Stimulated activated naive CD4-positive, alpha-beta T cell treated with Interleukin-2 at 50 U/mL for 16 hours (primary cell): ENCODE results near the gene UBTF.

ENCODE experiments used
- DNase-seq: peaks from one replicate; lab custom pipeline; 2025; lab: John Stamatoyannopoulos, UW

The UBTF gene

DNA sequence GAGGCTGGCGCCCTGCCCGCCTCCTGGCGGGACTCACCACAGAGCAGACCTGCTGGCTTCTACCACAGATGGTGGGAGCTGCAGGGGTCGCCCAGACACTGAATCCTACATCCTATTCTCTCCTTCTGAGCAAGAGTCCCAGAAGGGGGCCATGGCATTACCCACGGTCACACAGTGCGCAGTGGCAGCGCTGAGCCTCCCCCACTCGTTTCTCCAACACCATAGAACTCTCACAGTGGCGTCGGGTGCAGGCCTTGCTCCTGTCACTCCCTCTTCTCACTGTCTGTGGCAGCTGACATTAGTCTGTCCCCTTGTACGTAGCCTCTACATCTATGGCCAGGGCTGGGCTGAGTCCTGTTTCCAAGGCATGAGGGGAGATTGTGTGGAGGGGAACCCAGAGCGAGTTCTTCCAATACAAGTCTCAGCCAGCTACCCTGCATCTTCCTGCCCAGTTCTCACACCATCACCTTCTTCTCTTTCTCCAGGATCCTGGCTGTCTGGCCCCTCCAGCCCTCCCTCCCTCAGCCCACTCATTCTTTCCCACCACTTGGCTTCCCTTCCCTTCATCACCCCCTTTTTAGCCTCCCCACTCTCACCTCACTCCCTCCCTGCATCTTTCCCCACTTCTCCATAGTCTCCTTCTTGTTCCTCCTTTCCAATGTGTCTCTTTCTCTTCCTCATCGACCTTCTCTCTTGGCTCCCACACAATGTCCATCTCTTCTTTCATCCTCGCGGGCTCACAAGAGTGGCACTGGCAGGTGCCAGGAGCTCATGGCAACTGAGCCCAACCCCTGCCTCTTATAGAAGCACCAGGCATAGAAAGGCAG lies 5.9 kb downstream of the UBTF start:
- DNase-seq, result no peak

- DNase-seq, result no peak
Measured at GRCh38 chr17:44212507-44213402, 6.7 kb downstream of the UBTF start.

DNA sequence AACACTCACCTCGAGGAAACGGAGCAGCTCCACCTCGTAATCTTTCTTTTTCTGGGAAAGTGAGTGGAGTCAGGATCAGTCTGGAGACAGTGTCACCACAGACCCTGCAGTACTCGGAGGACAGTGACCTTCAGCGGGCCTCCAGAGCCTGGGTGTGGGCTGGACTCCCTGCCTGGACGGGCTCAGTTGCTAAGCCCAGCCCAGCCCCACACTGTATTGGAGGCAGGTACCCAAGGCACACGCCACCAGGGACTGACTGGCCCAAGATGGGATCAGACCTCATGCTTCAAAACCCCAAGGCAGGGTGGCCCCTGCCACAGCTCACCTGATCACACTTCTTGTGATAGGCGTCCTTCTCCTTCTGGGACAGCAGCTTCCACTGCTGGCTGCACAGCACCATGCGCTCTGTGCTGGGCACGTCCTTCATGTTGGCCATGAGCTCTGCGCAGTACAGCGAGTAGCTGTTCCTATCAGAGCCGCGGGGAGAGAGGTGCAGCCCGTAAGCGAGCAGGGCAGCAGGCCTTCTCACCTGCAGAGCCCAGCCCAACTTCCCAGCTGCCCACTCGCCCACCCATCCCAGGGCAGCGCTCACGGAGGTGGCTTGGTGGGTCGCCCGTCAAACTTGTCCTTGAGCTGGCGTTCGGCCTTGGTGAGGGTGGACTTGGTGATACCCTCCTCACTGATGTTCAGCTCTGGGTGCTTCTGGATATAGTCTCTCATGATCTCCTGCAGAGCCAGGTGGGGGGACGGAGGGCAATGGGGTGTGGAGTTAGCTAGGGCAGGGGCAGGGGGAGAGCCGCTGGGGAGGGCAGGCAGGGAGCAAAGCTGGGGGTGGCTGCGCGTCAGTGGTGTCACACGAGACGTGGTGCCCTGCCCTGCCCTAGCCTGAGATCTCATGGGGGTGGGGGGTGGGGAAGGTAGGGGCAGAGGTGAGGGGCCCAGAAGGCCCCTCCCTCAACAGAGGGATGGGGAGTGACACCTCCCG lies 7.9 kb downstream of the UBTF start:
- no peak for DNase-seq

DNA sequence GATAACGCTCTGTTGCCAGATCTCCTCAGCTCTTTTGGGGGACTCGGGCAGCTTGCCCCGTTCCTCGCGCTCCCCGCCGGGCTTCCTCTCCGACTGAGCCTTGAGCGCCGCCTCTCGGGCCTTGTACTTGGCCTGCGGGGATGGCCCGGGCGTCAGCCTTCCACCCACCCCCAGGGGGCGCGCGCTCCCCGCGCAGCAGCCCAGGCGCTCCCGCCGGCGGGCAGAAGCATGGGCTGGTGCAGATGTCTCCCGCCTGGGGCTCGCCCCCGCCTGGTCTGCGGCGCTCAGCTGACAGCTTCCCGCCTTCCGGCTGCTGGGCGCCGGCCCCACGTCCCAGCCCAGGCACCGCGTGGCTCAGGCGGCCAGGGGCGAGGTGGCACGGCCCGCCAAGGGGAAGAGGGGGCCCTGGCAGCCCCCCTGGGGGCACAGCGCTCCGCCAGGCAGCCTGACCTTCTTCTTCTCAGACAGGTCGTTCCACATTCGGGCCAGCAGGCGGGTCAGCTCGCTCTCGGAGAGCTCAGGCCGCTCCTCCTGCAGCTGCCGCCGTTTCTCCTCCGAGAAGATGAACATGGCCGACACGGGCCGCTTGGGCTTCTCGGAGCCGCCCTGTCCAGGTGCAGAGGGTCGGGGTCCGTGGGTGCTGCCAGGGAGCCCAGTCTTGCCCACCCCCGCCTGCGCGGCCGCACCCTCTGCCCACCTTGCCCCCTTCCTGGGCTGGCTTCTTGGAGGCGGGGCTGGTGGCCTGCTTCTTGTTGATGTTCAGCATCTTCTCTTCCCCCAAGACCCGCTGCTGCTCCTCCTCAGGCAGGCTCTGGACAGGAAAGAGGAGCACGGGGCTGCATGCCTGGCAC lies 8.9 kb downstream of the UBTF start:
- DNase-seq, result peak; percentile 85

GRCh38 chr17:44209786-44210341 lies 9.6 kb downstream of the UBTF start:
- DNase-seq, result peak; percentile 49

DNA sequence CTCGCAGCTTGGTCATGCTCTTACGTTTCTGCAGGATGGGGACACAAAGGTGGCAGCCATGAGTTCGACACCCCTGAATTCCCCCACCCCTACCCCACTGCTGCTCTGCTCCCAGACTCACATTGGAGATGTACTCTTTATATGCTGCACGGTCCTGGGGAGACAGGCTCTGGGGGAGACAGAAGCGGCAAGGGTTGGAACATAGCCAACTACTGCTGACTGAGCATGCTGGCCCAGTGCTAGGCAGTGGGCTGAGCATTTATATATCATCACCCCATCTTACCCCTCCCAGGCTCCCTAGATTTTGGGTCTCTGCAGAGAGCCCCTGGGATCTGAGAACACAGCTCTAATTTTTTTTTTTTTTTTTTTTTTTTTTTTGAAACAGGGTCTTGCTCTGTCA lies 11.7 kb downstream of the UBTF start:
- DNase-seq, result no peak

GRCh38 chr17:44207319-44207718 lies 12.2 kb downstream of the UBTF start:
- DNase-seq, result no peak

DNA sequence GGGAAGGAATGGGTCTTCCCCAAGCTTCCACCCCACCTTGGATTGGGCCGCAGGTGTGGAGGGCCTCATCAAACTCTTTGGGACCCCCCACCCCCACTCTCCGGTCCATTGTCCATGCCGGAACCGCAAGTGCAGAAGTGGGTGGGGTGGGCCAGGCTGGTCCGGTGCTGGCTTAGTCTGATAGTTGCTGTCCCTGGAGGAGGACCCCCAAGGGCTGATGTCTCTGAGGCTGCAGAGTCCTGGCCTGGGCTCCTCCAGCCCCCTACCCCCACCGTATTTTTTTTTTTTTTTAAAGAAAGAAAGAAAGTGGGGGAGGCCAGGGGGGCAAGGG lies 12.7 kb downstream of the UBTF start:
- no peak for DNase-seq

DNA sequence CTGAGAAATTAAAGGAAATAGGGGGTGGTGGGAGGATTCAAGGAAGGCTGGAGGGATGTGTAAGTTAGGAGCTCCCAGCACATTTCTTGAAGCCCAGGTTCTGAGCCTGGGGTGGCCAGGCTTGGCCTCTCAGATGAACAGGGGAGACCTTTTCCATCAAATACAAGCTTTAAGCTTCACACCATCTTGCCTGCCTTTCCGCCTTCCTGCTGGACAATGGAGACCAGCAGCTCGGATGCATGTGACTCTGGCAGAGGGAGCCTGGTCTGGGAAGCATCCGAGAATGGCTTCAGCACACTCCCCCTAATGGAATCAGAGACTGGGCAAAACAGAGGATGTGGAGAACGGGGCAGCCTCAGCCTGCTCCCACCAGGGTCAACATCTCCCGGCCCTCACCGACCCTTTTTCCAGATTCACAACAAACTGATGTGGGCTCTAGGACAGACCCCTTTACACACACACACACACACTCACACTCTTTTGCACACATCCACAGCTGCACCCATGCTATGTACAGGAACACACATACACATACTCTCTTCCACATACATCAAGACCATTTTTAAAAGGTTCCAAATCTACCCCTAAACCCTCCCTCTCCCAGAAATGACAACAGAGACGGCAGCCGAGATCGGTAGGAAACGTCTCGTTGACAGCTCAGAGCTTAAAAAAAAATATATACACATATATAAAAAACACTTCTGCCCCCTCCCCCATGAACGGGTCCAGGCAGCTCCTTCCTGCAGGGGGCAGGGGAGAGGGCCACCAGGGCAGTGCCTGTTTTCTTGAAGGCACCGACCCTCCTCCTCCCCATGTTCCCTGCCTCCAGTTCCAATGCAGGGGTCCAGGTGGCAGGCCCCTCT lies 13.3 kb downstream of the UBTF start:
- no peak for DNase-seq

- no peak for DNase-seq
Measured at GRCh38 chr17:44204441-44204882, 15.0 kb downstream of the UBTF start.

DNA sequence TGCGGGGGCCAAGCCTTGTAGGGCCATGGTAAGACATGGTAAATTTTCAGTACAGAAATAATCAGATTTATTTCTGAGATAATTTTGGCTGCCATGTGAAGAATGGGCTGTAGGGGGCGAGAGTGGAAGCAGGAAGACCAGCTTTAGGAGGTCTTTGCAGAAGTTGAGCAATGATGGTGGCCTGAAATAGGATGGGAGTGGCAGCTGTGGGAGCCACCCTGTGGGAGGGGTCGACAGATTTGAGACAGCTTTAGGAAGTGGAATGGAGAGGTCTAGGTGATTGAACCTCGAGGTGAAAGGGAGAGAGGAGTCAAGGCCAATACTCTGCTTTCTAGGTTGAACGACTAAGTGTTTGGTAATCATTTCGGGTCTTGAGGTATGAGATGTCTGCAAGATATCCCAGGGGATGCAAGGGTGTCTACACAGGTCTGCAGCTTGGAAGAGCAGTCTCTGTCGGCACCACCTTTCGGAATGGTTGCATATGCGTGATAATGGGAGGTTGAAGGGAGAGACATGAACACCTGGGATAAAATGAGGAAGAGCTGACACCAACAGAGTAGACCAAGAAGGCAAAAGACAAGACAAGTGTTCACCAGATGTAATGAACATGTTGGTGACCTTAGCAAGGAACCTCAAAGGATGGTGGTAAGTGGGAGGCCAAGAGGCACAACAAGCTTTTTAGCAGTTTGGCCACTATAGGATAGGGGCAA lies 15.6 kb downstream of the UBTF start:
- peak; percentile 24 for DNase-seq

- DNase-seq, result no peak
Measured at GRCh38 chr17:44202756-44203155, 16.7 kb downstream of the UBTF start.

- no peak for DNase-seq
Measured at GRCh38 chr17:44200478-44201155, 18.9 kb downstream of the UBTF start.

- DNase-seq, result peak; percentile 100
Measured at GRCh38 chr17:44199553-44200477, 19.7 kb downstream of the UBTF start, which contains the start of gene ATXN7L3. TSS of gene ATXN7L3 (minus strand) at chr17:44199884. CDS start at chr17:44198070, 1,814 bp downstream.

- DNase-seq, result peak; percentile 64
Measured at GRCh38 chr17:44198721-44199552, 20.5 kb downstream of the UBTF start.
